Panc1 (cell line): Measurements from ENCODE around the gene DACH1. TPM values are rescaled to one million over a fixed set of nuclear protein-coding genes. Genes with fewer than 3 reads are reported as not detected.

Experiments
- ATAC-seq: fragments of 200-7000 bp; cut with Tn5 transposase; 2 replicates; pipeline ENCODE4 v1.9.1; 2020; ENCODE audit warnings: mild to moderate bottlenecking, moderate library complexity
- BruUV-seq: library from RNA; stranded (reverse); fragments of 400-500 nt; replicated peaks from 2 replicates; lab custom pipeline; 2021; lab: Mats Ljungman, UMichigan
- CTCF ChIA-PET: fragments of 300-600 bp; sonication (Branson Sonifier 250); formaldehyde crosslinking; loops from one replicate; lab custom pipeline; 2022; ENCODE audit warnings: antibody characterized with exemption; lab: Charles Lee
- POLR2A ChIA-PET: fragments of 300-600 bp; sonication (Branson Sonifier 250); formaldehyde crosslinking; loops from one replicate; lab custom pipeline; 2022; ENCODE audit warnings: antibody characterized with exemption; lab: Charles Lee
- DNase-seq: peaks from one replicate; pipeline ENCODE4 v3.0.0-alpha.2; 2010; ENCODE audit warnings: low read depth, low spot score
- H3K27ac ChIP-seq: 2 replicates; pipeline ENCODE4 v1.5.1; 2011; ENCODE audit warnings: mild to moderate bottlenecking, low read length, inconsistent platforms
- H3K27me3 ChIP-seq: fragments of 200-500 bp; sonication (Bioruptor generic); 2 replicates; pipeline ENCODE4 v1.6.0; 2014; ENCODE audit warnings: low read length, inconsistent platforms; ENCODE audit not compliant: control insufficient read depth, insufficient read depth
- H3K36me3 ChIP-seq: fragments of 200-500 bp; sonication (Bioruptor generic); 2 replicates; pipeline ENCODE4 v1.5.1; 2014; ENCODE audit warnings: inconsistent platforms, mild to moderate bottlenecking, low read length, moderate library complexity; ENCODE audit not compliant: control insufficient read depth, insufficient read depth
- H3K4me1 ChIP-seq: 2 replicates; pipeline ENCODE4 v1.5.1; 2011; ENCODE audit warnings: inconsistent platforms, mild to moderate bottlenecking, low read length, moderate library complexity; ENCODE audit not compliant: control insufficient read depth, insufficient read depth
- H3K4me3 ChIP-seq, 2 experiments: 2 replicates each; pipeline ENCODE4 v1.5.1; 2011 to 2012; ENCODE audit warnings: low read depth in 2 of 2, low read length in 2 of 2, mild to moderate bottlenecking in 2 of 2, inconsistent platforms in 1 of 2, moderate library complexity in 1 of 2
- H3K9me3 ChIP-seq: fragments of 200-500 bp; sonication (Bioruptor generic); 2 replicates; pipeline ENCODE4 v1.5.1; 2014; ENCODE audit warnings: low read depth, mild to moderate bottlenecking, inconsistent platforms, low read length, moderate library complexity; ENCODE audit not compliant: control insufficient read depth, insufficient read depth
- CTCF ChIP-seq: fragments of 450-650 bp; IDR thresholded peaks from 2 replicates; pipeline ENCODE4 v1.5.1; 2017; ENCODE audit warnings: mild to moderate bottlenecking
- POLR2AphosphoS5 ChIP-seq: IDR thresholded peaks from 2 replicates; pipeline ENCODE4 v1.6.1; 2012; ENCODE audit warnings: mild to moderate bottlenecking, low read depth, low read length, moderate library complexity
- REST ChIP-seq, 2 experiments: IDR thresholded peaks; 2 replicates each; pipeline ENCODE4 v1.6.1; 2011 to 2012; ENCODE audit warnings: low read depth in 2 of 2, control low read depth in 1 of 2, low read length in 1 of 2, mild to moderate bottlenecking in 1 of 2, moderate library complexity in 1 of 2; ENCODE audit not compliant: insufficient read depth in 1 of 2
- SIN3A ChIP-seq: IDR thresholded peaks from 2 replicates; pipeline ENCODE4 v1.6.1; 2012; ENCODE audit warnings: low read depth, mild to moderate bottlenecking, low read length, moderate library complexity, borderline replicate concordance; ENCODE audit not compliant: insufficient read depth
- TCF7L2 ChIP-seq: IDR thresholded peaks from 2 replicates; pipeline ENCODE4 v1.6.1; 2011; ENCODE audit warnings: mild to moderate bottlenecking, low read depth, low read length, inconsistent platforms
- in situ Hi-C: cut with HindIII; loops from 2 replicates; pipeline ENCODE4 v1.10.0; 2016; ENCODE audit warnings: low sequenced_read_pairs, low pct_unique_long_range_greater_than_20kb
- intact Hi-C: fragments of 100-400 bp; cut with micrococcal nuclease; formaldehyde crosslinking; loops from one replicate; pipeline ENCODE4 v1.10.0; 2022; ENCODE audit not compliant: unreplicated experiment
- total RNA-seq: library from RNA; stranded (reverse); gene quantifications from one replicate; pipeline ENCODE4 v1.2.1, GENCODE V29; 2021; ENCODE audit not compliant: unreplicated experiment

DACH1 gene
- total RNA-seq, 1 experiment from 2014 or later = 0.54 TPM

GRCh38 chr13:71803066-71803465 lies 63.9 kb downstream of the DACH1 start:
- DNase-seq (no peak), ATAC-seq (no peak)
- TF ChIP-seq POLR2AphosphoS5 (no peak), CTCF (no peak)
- no peak overlapping the region for H3K27ac ChIP-seq
- H3K4me3 ChIP-seq = no peak overlapping the region
- H3K27me3 ChIP-seq = no peaks in the 10 kb centered on the region
- BruUV-seq = no TSS peak
- intact Hi-C loops (no loop called here), in situ Hi-C loops (no loop called here)
- POLR2A ChIA-PET = no interaction called here
- H3K36me3 ChIP-seq = no peaks in the 10 kb centered on the region
- CTCF ChIA-PET = no interaction called here
- no peaks in the 10 kb centered on the region for H3K4me1 ChIP-seq
- no peaks in the 10 kb centered on the region for H3K9me3 ChIP-seq

GRCh38 chr13:71801781-71802180 lies 65.2 kb downstream of the DACH1 start:
- H3K27ac ChIP-seq = no peak overlapping the region
- CTCF ChIA-PET = no interaction called here
- no peak for DNase-seq
- in situ Hi-C loops (no loop called here), intact Hi-C loops (no loop called here)
- no peak for TF ChIP-seq REST (IDR thresholded peaks at IDR 0.05; ENCODE audit: insufficient read depth in 1 of 2, low read depth in 2 of 2, low read length in 1 of 2)
- TF ChIP-seq CTCF = no peak
- TF ChIP-seq SIN3A = no peak
- no peak for TF ChIP-seq POLR2AphosphoS5
- no peak for TF ChIP-seq TCF7L2
- no TSS peak for BruUV-seq
- H3K27me3 ChIP-seq = no peaks in the 10 kb centered on the region
- no peaks in the 10 kb centered on the region for H3K9me3 ChIP-seq
- POLR2A ChIA-PET = no interaction called here
- no peak for ATAC-seq
- H3K4me3 ChIP-seq = no peak overlapping the region
- no peaks in the 10 kb centered on the region for H3K36me3 ChIP-seq
- H3K4me1 ChIP-seq = no peaks in the 10 kb centered on the region
